ENCODE data around the gene LRIG2.
"Not testable (repeated sequence)": the region's sequence is repeated elsewhere in the genome, so short reads cannot be mapped to it uniquely, and the experiment has no call there.

The LRIG2 gene

GRCh38 chr1:113133038-113133437 lies 60.0 kb downstream of the LRIG2 start:
- DNase-seq: no peak

GRCh38 chr1:113133759-113134158 lies 60.8 kb downstream of the LRIG2 start:
- DNase-seq: no peak

DNA sequence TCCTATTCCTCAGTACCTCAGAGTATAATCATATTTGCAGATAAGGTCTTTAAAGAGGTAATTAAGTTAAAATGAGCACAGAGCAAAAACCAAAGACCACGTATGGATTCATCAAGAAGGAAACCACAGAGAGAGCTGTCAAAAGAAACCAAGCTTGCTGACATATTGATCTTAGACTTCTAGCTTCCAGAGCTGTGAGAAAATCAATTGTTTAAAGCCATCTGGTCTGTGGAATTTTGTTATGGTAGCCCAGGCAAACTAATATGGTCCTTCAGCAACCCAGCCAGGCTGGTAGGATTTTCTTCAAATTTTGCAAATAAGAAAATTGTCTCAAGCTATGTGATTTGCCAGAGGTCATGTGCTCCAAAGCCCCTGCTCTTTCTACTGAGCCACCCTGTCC lies 62.5 kb downstream of the LRIG2 start:
- peak; percentile 47 for DNase-seq

DNA sequence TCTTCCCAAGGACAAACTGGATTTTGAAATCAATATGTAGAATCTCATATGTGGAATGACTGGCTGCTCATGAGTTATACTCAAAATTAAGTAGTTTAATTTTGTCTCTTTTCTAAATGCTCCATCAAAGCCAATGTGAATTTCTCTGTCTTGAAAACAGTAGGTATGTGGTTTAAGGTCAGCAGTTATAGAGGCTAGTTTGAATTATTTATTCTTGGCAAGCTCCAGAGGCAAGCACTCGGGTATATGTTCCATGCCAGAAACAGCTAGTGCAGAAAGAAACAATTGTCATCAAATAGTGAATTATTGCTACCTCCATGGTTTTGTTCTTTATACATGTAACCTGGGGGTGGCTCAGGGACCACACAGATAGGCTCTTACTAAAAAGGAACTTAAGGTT lies 63.5 kb downstream of the LRIG2 start:
- DNase-seq: no peak

GRCh38 chr1:113137563-113137962 lies 64.6 kb downstream of the LRIG2 start:
- DNase-seq: no peak

DNA sequence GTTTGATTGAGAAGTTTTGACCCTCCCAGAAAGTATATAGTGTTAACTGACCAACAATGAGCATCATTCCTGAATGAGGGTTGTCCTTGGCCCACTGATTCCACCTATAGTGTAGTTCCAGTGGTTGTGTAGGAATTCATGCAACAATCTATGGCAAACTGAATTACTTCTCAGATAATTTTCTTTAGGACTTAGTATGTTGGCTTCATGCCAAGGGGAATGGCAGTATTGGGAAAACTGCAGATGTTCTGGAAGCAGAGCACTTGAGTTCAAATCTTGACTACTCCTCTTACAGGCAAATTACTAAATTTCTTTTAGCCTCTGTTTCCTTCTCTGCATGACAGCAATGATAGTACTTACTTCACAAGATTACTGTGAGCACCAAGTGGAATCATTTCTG lies 65.8 kb downstream of the LRIG2 start:
- DNase-seq: no peak

DNA sequence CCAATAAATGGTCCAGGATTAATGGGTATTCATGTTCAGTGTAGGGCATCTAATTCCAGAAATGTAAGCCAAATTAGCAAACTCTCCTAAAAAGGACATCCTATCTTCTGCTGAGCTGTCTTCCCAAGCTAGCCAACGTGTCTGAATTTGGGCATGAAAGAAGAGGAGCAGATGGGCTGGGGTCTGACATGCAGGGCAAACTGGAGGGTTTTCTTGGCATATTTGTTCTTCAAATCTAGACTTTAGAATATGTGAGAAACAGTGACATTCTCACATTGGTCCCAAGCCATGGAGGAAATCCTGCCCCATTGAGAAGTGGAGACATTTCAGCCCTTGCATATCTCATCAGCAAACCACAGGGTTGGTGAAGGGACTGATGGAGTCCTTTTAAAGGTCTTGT lies 67.2 kb downstream of the LRIG2 start:
- no peak for DNase-seq

DNA sequence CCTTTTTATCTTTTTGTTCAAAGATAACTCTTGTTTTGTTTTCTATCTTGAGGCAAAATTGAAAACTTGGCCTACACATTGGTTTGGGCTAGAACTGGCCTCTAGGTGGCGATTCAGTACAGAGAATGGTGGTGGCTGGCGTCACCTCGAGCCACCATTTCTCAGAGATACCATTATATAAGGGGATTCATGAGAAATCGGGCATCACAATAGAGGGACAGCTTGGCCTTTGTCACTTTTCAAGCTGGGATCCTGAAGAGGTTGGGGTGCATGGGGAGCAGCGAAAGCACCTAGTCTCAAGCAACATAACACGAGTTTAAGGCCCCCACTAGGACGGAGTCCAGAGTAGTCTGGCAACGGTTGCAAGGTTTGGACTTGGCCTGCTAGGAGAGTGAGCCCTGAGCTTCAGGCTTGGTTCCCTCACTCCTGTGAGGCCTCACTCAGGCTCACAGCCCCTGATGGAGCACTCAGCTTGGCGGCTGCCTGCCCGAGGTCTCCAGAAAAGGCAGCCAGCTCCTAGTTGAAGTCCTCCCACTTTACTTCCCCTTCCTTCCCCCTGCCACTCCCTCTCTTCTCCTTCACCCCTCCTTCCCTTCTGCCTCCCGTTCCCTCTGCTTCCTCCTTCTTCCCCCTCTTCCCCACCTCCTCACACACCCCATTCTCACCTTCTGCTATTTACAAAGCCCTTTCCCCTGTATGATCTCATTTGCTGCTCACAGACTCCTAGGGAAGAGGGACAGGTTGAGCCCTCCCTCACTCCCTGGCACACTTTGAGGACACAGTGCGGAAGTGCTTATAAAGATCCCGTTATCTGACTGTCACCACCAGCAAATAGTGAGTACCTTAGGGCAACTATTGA lies 67.8 kb downstream of the LRIG2 start:
- peak; percentile 89 for DNase-seq

DNA sequence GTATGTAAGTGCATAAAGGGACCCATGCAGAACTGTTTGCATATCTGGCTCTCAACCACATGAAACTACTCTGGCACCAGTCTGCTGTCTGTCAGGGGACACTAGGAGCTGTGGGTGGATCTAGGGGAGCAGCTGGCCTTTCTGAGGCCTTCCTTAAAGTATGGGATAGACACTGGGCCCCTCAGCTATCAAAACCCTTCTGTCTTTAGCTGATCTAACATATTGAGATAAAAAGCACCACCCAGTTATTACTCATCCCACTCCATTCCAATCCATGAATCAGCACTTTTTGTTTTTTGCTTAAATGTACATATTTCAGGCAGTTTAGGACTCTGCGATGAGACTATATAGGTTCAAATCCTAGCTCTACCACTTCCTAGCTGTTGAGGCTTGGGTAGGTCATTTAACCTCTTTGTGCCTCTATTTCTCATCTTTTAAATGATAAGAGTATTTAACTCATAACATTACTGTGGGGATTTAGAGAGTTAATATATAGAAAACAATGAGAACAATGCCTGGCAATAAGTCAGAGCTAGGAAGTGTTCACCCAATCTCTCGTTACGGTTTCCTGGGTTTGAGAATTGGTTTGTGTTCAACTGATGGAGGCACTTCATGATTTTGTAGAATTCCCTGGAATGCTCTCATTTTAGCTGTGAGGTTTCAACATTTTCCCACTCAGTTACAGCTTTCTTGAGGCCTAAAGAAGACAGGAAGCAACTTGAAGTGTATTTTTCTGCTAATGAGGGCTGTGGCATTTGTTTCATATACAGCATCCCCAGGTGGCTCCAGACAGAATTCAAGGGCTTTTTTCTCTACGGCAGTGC lies 68.9 kb downstream of the LRIG2 start:
- no peak for DNase-seq

DNA sequence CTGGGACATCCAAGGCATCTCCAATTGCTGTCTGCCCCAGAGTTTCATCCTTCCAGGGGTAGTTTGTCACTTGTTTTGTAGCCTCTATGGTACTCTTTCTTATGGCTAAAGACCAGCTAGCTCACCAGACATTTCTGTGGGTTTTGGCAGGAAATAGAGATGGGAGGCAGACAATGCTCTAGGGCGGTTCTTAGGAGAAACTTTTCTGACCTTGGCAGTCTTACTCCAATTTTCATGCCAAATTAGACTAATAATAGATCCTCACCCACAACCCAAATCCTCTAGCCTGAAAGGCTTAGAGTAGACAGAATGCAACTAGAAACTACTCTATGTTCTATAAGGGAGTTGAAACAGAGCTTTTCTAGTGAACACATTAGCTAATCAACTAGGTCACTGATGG lies 69.8 kb downstream of the LRIG2 start:
- DNase-seq: no peak

- DNase-seq: peak; percentile 82
Observed at GRCh38 chr1:113146242-113147072, 73.5 kb downstream of the LRIG2 start.

- peak; percentile 79 for DNase-seq
Observed at GRCh38 chr1:113147073-113147625, 74.2 kb downstream of the LRIG2 start.

DNA sequence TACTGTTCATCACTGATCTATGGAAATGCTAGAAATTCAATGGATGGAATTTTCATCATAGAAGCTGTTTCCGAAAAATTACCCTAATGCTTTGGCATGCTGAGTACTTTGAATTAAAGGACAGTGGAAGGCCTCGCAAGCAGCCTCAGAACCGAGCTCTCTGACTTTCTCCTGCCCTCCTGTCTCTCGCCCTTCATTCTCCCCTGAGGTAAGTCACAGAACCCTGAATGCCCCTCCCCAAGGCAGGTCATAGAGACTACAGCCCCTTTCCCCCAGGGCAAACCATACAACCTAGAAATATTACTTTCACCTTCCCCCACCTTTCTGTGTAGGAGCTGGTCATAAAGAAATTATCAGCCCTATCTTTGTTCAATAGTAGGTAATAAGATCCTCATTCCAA lies 74.8 kb downstream of the LRIG2 start:
- no peak for DNase-seq

- not testable (repeated sequence) for DNase-seq
Observed at GRCh38 chr1:113150494-113150893, 77.5 kb downstream of the LRIG2 start.

- no peak for DNase-seq
Observed at GRCh38 chr1:113153116-113153803, 80.3 kb downstream of the LRIG2 start.

- no peak for DNase-seq
Observed at GRCh38 chr1:113156368-113156767, 83.4 kb downstream of the LRIG2 start.

DNA sequence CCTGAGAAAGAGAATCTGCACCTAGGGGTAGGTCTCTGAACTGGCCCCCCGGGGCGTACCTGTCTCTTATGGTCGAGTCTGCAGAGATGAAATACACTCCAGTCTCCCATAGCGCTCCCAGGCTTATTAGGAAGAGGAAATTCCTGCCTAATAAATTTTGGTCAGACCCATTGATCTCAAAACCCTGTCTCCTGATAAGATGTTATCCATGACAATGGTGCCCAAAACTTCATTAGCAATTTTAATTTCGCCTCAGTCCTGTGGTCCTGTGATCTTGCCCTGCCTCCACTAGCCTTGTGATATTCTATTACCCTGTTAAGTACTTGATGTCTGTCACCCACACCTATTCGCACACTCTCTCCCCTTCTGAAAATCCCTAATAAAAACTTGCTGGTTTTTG lies 85.7 kb downstream of the LRIG2 start:
- not testable (repeated sequence) for DNase-seq

DNA sequence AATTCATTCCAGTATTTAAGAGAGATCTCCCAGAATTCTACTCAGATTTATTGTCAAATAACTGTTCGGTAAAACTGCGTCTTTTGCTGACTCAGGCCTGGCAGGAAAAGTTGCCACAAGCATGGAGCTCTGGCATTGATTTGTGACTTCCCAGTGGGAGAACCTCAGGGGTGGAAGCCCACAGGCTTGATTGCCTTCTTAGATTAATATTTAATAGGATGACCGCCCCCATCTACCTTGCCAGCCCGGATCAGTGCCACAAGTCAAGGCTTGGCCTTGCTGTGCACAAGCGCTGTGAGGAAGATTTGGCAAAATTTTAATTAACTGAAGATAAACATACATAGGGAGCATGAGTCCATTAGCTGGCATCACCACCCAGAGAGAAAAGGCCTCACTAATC lies 93.5 kb downstream of the LRIG2 start:
- peak; percentile 21 for DNase-seq

GRCh38 chr1:113168946-113169345 lies 95.9 kb downstream of the LRIG2 start:
- DNase-seq: no peak

GRCh38 chr1:113169591-113169990 lies 96.6 kb downstream of the LRIG2 start:
- DNase-seq: no peak

DNA sequence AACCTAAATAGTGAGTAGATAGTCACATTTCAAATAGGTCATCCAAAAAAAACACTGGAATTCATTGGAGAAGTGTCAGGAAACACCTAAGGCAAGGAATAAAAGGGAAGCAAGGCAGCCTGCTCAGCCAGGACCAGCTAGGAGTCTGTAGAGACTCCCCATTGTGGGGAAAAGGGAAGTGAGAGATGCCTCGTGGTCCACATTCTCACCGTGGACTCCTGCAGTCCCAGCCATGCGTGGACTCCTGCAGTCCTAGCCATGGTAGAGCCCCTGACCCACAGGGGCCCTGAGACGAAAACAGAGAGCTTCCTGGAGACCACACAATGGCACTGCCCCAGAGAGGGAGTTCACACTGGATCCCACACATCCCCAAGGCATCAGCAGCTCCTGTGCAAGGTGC lies 97.5 kb downstream of the LRIG2 start:
- DNase-seq: no peak

DNA sequence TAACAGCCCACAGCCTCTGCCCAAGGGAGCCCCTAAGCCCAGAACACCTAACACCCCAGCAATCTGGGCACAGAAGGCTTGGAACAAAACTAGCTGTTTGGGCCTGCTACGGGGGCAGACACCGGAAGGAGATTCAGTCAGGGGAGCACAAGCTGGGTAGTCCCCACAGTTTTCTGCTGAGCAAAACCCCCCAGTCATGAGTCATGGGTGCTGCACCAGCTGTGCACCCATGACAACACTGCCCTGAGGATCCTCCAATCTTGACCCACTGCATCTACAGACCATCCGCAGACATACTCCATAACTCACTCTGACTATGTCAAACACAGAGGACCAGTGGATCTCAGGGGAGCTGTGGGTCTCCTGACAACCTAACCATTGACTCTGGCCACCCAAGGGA lies 105.1 kb downstream of the LRIG2 start:
- DNase-seq: no peak

Measured in eye (tissue), 1 donor.